SK-N-SH treated with all-trans-retinoic acid at 6 μM for 48 hours (cell line): Measurements from ENCODE around the gene TTC8.
"Not testable (repeated sequence)": the region's sequence is repeated elsewhere in the genome, so short reads cannot be mapped to it uniquely, and the experiment has no call there.

Experiments used
- ATAC-seq: fragments of 200-7000 bp; cut with Tn5 transposase; 3 replicates; pipeline ENCODE4 v1.9.1; 2020; ENCODE audit warnings: mild to moderate bottlenecking, moderate library complexity
- CSRNP3 ChIP-seq: fragments of 250-450 bp; sonication (Bioruptor Pico); IDR thresholded peaks from 2 replicates; pipeline ENCODE4 v1.5.1; 2021; ENCODE audit warnings: mild to moderate bottlenecking, moderate library complexity
- GLIS3 ChIP-seq: fragments of 250-450 bp; sonication (Bioruptor Pico); IDR thresholded peaks from 2 replicates; pipeline ENCODE4 v1.5.0; 2020; ENCODE audit warnings: mild to moderate bottlenecking, moderate library complexity
- ISL1 ChIP-seq: fragments of 250-450 bp; sonication (Bioruptor Pico); IDR thresholded peaks from 2 replicates; pipeline ENCODE4 v2.1.2; 2022; ENCODE audit warnings: mild to moderate bottlenecking, moderate library complexity
- OSR1 ChIP-seq: fragments of 250-450 bp; sonication (Bioruptor Pico); IDR thresholded peaks from 2 replicates; pipeline ENCODE4 v1.8.0; 2022; ENCODE audit warnings: moderate library complexity, mild to moderate bottlenecking, inconsistent platforms
- PATZ1 ChIP-seq: fragments of 250-450 bp; sonication (Bioruptor Pico); IDR thresholded peaks from 2 replicates; pipeline ENCODE4 v1.8.0; 2020; ENCODE audit warnings: mild to moderate bottlenecking, moderate library complexity, borderline replicate concordance
- POU6F1 ChIP-seq: fragments of 250-450 bp; sonication (Bioruptor Pico); IDR thresholded peaks from 2 replicates; pipeline ENCODE4 v1.8.0; 2021; ENCODE audit warnings: low read depth, mild to moderate bottlenecking, moderate library complexity, borderline replicate concordance
- RARB ChIP-seq: fragments of 250-450 bp; sonication (Bioruptor Pico); IDR thresholded peaks from 2 replicates; pipeline ENCODE4 v1.8.0; 2021; ENCODE audit warnings: mild to moderate bottlenecking, moderate library complexity
- SNAI2 ChIP-seq: fragments of 250-450 bp; sonication (Bioruptor Pico); IDR thresholded peaks from 2 replicates; pipeline ENCODE4 v1.5.0; 2020; ENCODE audit warnings: mild to moderate bottlenecking, moderate library complexity
- TCF4 ChIP-seq: fragments of 250-450 bp; sonication (Bioruptor Pico); IDR thresholded peaks from 2 replicates; pipeline ENCODE4 v1.8.0; 2021; ENCODE audit warnings: mild to moderate bottlenecking, moderate library complexity, borderline replicate concordance
- TOX ChIP-seq: fragments of 250-450 bp; sonication (Bioruptor Pico); IDR thresholded peaks from 2 replicates; pipeline ENCODE4 v1.8.0; 2021; ENCODE audit warnings: mild to moderate bottlenecking, moderate library complexity, borderline replicate concordance
- TSHZ2 ChIP-seq: fragments of 250-450 bp; sonication (Bioruptor Pico); IDR thresholded peaks from 2 replicates; pipeline ENCODE4 v1.5.0; 2020; ENCODE audit warnings: mild to moderate bottlenecking, moderate library complexity
- ZC3H10 ChIP-seq: fragments of 250-450 bp; sonication (Bioruptor Pico); IDR thresholded peaks from 2 replicates; pipeline ENCODE4 v1.5.1; 2021; ENCODE audit warnings: mild to moderate bottlenecking, moderate library complexity
- ZFP3 ChIP-seq: fragments of 250-450 bp; sonication (Bioruptor Pico); IDR thresholded peaks from 2 replicates; pipeline ENCODE4 v1.5.0; 2020; ENCODE audit warnings: mild to moderate bottlenecking, moderate library complexity
- ZNF565 ChIP-seq: fragments of 450-650 bp; formaldehyde crosslinking; conservative IDR thresholded peaks from 2 replicates; pipeline ENCODE4 v1.5.0; 2020; ENCODE audit warnings: low read depth, mild to moderate bottlenecking, moderate library complexity
- ZNF70 ChIP-seq: fragments of 450-650 bp; formaldehyde crosslinking; IDR thresholded peaks from 2 replicates; pipeline ENCODE4 v1.5.0; 2020; ENCODE audit warnings: mild to moderate bottlenecking, moderate library complexity
- ZNF8 ChIP-seq: fragments of 450-650 bp; formaldehyde crosslinking; IDR thresholded peaks from 2 replicates; pipeline ENCODE4 v1.5.0; 2020; ENCODE audit warnings: mild to moderate bottlenecking, moderate library complexity
- TF ChIP-seq, protein P1 (sequence below): fragments of 250-450 bp; sonication (Bioruptor Pico); IDR thresholded peaks from 2 replicates; pipeline ENCODE4 v1.5.1; 2020; ENCODE audit warnings: low read depth, mild to moderate bottlenecking, moderate library complexity

TTC8 gene

DNA sequence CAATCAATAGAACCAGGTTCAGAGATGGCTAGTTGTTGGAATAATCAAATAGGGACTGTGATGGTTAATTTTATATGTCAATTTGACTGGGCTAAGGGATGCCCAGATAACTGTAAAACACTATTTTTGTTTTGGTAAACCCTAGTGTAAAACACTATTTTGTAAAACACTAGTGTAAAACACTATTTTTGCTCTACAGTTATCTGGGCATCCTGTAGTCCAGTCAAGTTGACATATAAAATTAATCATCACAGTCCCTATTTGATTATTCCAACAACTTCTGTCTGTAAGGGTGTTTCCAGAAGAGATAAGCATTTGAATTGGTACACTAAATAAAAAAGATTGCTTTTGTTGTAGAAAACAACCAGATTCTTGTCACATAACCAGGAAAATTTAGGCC is 16.1 kb upstream of the TTC8 start (continued):
- no peak for TF ChIP-seq PATZ1 (CRISPR knock-in tag)

DNA sequence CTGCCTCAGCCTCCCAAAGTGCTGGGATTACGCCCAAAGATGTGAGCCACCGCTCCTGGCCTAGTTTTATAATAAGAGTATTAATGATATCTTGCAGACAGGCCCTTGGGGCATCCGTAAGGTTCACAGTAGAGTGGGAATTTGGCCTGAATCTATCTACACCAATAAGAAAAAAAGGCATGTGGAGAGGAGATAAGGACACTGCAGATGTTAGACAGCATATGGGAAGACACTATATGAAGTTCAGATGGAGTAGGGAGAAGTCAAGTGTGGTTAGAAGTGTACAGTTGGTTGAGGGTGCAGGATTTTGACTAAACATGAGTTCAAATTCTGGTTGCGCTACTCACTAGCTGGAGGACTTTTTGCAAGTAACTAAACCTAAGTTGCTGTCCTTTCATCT is 8.5 kb upstream of the TTC8 start:
- ATAC-seq, result no peak
- TF ChIP-seq ZC3H10 (CRISPR knock-in tag), result no peak
- TF ChIP-seq ZNF565 (CRISPR knock-in tag), result no peak

DNA sequence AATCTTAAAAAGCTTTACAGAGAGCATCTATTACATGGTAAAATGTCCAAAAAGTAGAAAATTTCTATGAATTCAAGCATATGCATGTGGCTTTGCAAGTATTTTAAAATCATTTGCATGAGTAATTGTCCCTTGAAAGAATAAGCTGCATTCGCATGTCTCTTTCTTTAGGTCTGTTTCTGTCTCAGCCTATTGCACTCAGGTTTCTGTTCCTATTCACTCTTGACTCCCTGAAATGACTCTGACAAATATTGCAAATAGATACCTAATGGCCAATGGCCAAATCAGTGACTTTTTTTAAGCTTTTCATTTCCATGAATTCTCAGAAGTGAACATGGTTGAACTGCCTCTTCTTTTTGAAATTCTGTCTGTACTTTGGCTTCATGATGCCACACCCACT is 6.4 kb upstream of the TTC8 start:
- ATAC-seq, result no peak
- TF ChIP-seq ZNF8 (CRISPR knock-in tag) (no peak), GLIS3 (no peak), RARB (CRISPR knock-in tag) (no peak), OSR1 (CRISPR knock-in tag) (no peak), TOX (CRISPR knock-in tag) (no peak), ISL1 (no peak), PATZ1 (CRISPR knock-in tag) (no peak), ZNF565 (CRISPR knock-in tag) (no peak), SNAI2 (CRISPR knock-in tag) (no peak), TCF4 (no peak), ZC3H10 (CRISPR knock-in tag) (no peak), POU6F1 (CRISPR knock-in tag) (no peak), CSRNP3 (CRISPR knock-in tag) (no peak), ZNF70 (no peak), ZFP3 (CRISPR knock-in tag) (no peak), TSHZ2 (no peak)
- TF ChIP-seq, protein P1, sequence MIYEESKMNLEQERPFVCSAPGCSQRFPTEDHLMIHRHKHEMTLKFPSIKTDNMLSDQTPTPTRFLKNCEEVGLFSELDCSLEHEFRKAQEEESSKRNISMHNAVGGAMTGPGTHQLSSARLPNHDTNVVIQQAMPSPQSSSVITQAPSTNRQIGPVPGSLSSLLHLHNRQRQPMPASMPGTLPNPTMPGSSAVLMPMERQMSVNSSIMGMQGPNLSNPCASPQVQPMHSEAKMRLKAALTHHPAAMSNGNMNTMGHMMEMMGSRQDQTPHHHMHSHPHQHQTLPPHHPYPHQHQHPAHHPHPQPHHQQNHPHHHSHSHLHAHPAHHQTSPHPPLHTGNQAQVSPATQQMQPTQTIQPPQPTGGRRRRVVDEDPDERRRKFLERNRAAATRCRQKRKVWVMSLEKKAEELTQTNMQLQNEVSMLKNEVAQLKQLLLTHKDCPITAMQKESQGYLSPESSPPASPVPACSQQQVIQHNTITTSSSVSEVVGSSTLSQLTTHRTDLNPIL (CRISPR knock-in tag), result no peak

DNA sequence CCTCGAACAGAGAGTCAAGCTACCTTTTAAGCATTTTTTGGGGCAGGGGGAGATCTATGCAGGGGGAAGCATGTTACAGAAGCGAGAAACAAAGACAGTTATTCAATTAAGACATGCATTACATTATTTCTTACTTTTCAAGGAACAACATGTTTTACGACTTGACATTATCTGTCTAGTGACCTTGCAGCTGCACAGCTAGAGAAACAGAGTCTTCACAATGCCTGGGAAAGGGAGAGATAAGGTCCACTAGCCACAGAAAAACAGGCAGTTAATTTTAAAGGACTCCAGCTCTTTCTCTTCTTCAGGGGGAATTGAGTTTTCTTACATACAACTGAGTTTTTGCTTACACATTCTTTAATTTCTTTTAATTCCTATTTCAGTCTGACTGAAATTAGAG is 4.8 kb upstream of the TTC8 start:
- ATAC-seq, result not testable (repeated sequence)
